Effector CD4-positive, alpha-beta T cell (primary cell): Measurements from ENCODE around the gene GARIN5A. TPM values are rescaled to one million over a fixed set of nuclear protein-coding genes. Genes with fewer than 3 reads are reported as not detected.

Source experiments
- DNase-seq: peaks from one replicate; pipeline ENCODE4 v3.0.0-alpha.2; 2020
- total RNA-seq: gene quantifications from one replicate; lab custom pipeline; 2026; lab: John Stamatoyannopoulos, UW

The GARIN5A gene
- total RNA-seq = not detected

- DNase-seq = peak; percentile 85
These were observed at the start of gene GARIN5A, which contains the start of gene EMC10 for GRCh38 chr19:50476224-50476906. Gene GARIN5A, minus strand, starts transcription at chr19:50476848. Its CDS starts 460 bp downstream, at chr19:50476388. Gene EMC10, plus strand, starts transcription at chr19:50476507. Its CDS starts 38 bp downstream, at chr19:50476545.

GRCh38 chr19:50522881-50523280 lies 46.2 kb upstream of the GARIN5A start:
- DNase-seq = no peak

- no peak for DNase-seq
These were observed 44.3 kb upstream of the GARIN5A start for GRCh38 chr19:50520822-50521465.

DNA sequence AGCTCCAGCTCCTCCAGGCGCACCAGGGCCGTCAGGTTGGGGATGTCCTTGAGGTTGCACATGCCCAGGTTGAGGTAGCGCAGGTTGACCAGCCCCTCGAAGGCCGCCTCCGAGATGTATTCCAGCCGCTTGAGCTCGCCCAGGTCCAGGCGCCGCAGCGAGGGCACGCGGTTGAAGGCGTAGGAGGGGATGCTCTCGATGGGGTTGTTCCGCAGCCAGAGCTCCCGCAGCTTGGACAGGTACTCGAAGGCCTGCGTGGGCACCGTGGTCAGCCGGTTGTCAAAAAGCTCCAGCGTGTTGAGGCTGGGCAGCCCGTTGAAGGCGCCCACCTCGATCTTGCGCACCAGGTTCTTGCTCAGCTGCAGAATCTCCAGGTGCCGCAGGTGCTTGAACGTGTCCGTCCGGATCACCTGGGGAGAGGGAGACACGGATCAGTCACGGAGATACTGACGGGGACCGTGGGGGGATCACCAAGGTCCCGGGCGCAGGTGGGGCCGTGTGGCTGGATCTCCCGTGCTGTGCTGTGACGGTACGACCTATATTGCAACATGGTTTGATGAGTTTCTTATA lies 42.4 kb upstream of the GARIN5A start:
- no peak for DNase-seq

- no peak for DNase-seq
These were observed 41.7 kb upstream of the GARIN5A start for GRCh38 chr19:50518091-50519005.

- no peak for DNase-seq
These were observed 41.0 kb upstream of the GARIN5A start for GRCh38 chr19:50517704-50518075.

GRCh38 chr19:50516964-50517703 lies 40.5 kb upstream of the GARIN5A start:
- no peak for DNase-seq

GRCh38 chr19:50516456-50516855 lies 39.8 kb upstream of the GARIN5A start:
- no peak for DNase-seq

GRCh38 chr19:50515168-50515561 lies 38.5 kb upstream of the GARIN5A start:
- no peak for DNase-seq

DNA sequence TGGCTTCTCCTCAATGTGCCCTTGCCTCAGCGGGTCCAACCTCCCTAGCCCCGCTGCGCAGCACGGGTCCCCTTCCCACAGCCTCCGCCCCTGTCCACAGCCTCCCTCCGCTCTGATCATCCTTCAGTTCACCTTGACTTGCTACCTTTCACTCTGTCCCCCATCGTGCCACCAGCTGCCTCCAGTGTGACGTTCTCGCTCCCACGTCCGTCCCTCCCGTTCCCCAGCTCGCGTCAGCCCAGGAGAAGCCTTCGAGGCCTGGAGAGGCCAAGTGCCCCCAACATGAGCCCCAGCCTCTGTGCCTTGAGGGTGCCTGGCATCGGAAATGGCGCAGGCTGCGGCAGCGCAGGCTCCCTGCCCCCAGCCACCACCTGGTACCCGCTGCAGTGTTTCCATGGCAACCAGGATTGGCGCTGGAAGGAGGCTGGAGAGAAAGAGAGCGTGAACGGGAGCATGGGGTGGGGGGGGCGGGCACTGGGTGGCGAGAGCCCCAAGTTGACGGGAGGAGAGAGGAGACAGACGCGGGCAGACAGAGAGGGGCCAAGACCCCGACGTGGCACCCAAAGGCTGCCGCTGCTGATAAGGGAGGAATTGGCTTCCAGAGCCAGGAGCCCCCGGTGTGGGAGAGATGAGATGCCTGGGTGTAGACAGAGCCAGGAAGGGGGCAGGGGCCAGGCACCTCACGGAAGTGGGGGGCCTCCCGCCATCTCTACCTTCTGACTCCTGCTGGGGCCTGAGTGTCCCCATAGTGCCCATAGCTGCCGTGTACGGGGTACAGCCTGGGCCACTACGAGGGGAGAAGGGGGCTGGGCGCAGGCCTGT lies 37.9 kb upstream of the GARIN5A start:
- DNase-seq = no peak

- DNase-seq = no peak
These were observed 37.2 kb upstream of the GARIN5A start, which contains the start of gene ASPDH for GRCh38 chr19:50513746-50514345. Gene ASPDH, minus strand, starts transcription at chr19:50513913. Its CDS starts 90 bp downstream, at chr19:50513823.

DNA sequence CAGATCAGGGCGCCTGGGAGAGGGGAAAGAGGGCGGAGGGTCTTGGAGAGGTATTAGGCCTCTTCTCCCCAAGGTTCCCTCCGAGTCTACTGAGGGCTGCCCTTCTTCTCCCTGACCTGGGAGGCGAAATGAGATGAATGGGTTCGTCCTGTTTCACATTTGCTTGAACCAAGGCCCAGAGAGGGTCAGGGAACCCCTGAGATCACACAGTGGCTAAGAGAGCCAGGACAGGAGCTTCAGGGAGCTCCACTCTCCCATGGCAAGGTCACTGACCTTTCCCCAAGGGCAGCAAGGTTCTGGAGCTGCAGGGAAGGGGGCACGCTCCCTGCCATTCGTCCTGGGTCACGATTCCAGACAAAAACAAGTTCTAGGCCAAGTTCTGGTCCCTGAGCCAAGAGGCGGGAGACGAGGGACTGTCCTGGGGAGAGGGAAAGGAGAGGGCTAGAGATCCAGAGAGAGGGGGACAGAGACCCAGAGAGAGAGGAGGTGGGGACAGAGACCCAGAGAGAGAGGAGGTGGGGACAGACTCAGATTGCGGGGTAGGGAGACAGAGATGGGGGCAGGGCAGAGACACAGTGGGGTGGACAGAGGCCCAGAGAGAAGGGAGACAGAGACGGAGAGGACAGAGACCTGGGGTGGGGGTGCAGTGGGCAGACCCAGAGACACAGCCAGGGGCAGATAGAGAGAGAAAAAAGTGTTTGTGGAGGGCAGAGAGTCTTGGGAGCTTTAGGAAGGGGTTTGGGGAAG lies 36.5 kb upstream of the GARIN5A start:
- DNase-seq = no peak

DNA sequence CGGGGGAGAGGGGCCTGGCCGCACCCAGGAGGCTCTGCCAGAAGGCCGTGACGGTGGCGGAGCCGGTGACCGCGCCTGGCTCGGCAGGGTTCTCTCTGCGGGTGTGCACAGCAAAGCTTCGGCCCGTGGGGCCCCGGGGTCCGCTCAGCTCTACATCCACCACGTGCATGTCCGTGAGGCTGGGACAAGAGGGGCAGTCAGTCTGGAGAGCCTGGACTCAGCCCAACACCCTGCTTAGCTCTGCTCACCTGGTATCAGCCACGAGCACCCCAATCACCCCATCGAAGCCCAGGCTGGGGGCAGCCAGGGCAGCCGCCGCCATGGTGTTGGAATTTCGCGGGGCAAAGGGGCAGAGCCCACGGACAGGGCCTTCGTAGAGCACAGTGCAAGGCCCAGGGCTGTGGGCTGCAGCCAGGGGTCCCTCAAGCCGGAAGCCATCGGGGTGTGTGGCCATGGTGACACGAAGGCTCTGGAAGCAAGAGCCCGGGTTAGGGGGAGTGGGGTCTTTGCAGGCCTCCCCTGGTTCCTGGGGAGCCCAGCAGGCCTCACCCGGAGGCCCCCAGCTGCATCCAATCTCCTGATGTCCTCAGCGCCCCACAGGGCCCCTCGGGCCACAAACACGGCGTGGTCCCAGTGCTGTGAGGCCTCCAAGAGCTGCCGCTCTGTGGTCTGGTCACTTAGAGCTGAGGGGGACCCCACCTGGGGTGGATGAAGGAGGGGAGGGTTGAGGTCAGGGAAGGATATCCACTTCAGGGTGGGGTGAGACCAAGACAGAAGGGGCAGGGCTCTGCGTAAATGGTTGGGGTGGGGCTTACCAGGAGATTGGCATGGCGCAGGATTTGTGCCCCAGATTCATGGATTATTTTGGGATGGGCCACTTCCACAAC lies 35.7 kb upstream of the GARIN5A start:
- DNase-seq = no peak

DNA sequence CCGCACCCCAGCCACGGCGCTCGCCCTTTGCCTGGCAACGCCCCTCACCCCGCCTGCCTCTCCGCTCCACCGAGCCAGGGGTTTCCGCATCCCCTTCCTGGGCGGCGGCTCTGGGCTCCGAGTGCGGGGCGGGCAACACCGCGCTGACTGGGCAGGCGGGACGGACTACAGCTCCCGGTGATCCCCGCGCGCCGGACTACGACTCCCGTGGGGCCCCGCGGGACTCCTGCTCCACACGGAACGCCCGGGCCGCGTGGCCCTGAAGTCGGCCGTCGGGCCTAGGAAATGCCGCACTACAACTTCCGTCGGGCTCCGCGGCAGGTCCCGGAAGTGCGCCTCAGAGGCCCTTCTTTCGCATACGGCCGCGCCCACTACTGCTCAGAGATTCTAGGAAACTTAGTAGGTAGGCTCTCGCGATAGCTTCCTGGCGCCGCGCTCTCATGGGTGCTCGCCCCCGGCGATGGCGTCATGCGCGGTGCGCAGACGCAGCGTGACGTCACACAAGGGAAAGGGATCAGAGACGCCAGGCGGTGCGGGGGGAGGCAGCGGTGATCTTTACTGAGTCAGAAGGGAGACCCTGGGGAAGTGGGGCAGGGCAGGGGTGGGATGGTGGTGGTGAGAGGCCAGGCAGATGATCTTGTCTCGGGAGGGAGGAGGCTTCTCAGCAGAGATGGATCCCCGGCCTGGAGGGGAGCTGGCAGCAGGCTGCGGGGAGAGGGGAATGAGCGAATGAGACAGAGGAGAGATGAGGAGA lies 34.6 kb upstream of the GARIN5A start, which contains the start of gene JOSD2:
JOSD2 (minus strand) TSS at position 123 of the 754 bp plus-strand sequence. CDS start 760 bp downstream, outside the sequence.
- DNase-seq = peak; percentile 95

- no peak for DNase-seq
These were observed 34.0 kb upstream of the GARIN5A start for GRCh38 chr19:50510700-50511068.

GRCh38 chr19:50510121-50510670 lies 33.5 kb upstream of the GARIN5A start:
- DNase-seq = no peak

DNA sequence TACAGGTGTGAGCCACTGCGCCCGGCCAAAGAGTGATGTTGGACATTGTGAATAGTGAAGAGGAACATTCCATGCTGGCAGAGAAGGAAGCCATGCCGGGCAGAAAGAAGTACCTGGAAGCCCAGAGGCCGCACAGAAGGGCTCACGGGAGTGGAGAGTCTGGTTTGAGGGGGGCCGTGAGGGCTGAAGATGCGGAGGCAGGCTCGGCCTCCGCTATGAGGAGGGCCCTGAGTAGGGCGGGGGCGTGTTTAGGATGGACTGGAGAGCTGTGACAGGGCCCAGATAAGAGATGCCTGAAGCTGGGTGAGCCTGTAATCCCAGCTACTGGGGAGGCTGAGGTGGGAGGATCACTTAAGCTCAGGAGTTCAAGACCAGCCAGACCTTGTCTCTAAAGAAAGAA lies 32.7 kb upstream of the GARIN5A start:
- no peak for DNase-seq

DNA sequence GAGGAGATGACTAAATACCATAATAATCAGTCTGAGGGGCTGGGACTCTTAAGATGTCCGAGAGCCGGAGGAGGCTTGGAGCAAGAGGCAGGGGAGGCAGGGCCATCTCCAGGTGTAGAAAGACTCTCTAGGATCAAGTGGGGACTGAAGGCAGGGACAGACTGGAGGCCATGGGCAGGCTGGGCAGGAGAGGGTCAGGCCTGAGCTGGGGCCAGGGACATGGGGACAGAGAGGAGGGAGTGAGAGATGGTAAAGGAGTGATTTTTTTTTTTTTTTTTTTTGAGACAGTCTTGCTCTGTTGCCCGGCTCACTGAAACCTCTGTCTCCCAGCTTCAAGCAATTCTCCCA lies 32.2 kb upstream of the GARIN5A start:
- DNase-seq = no peak
